IMR-90 (cell line): ENCODE results near the gene PKD1. TPM values are rescaled to one million over a fixed set of nuclear protein-coding genes. Genes with fewer than 3 reads are reported as not detected.

Experiments
- ATAC-seq: fragments of 200-7000 bp; cut with Tn5 transposase; 2 replicates; pipeline ENCODE4 v1.9.1; 2020; ENCODE audit warnings: low read depth, mild to moderate bottlenecking, moderate library complexity
- BruUV-seq: library from RNA; stranded (reverse); fragments of 400-500 nt; replicated peaks from 2 replicates; lab custom pipeline; 2021; lab: Mats Ljungman, UMichigan
- CTCF ChIA-PET: fragments of 300-600 bp; formaldehyde crosslinking; extraction: SDS; loops from one replicate; lab custom pipeline; 2021; ENCODE audit warnings: antibody characterized with exemption; lab: Yijun Ruan, JAX
- POLR2A ChIA-PET: fragments of 300-600 bp; sonication (Branson Sonifier 250); formaldehyde crosslinking; loops from one replicate; lab custom pipeline; 2022; ENCODE audit warnings: antibody characterized with exemption; ENCODE audit not compliant: unreplicated experiment; lab: Charles Lee
- DNase-seq: peaks from one replicate; pipeline ENCODE4 v3.0.0; 2013
- H2AFZ ChIP-seq: replicated peaks from 2 replicates; pipeline ENCODE3; 2013; ENCODE audit warnings: low read length, mild to moderate bottlenecking; ENCODE audit not compliant: poor library complexity
- H2AK5ac ChIP-seq: 2 replicates; pipeline ENCODE4 v1.6.1; 2013; ENCODE audit warnings: low read depth, low read length, inconsistent platforms
- H2AK9ac ChIP-seq: replicated peaks from 2 replicates; pipeline ENCODE3; 2013; ENCODE audit warnings: mild to moderate bottlenecking, low read depth, low read length, moderate library complexity; ENCODE audit not compliant: poor library complexity
- H2BK120ac ChIP-seq: 2 replicates; pipeline ENCODE4 v1.6.1; 2013; ENCODE audit warnings: low read depth, low read length, inconsistent platforms
- H2BK15ac ChIP-seq: 3 replicates; pipeline ENCODE4 v1.6.1; 2013; ENCODE audit warnings: low read depth, low read length, inconsistent platforms
- H2BK20ac ChIP-seq: 2 replicates; pipeline ENCODE4 v1.6.1; 2013; ENCODE audit warnings: low read depth, mild to moderate bottlenecking, inconsistent platforms, low read length, moderate library complexity
- H2BK5ac ChIP-seq: 2 replicates; pipeline ENCODE4 v1.6.1; 2013; ENCODE audit warnings: mild to moderate bottlenecking, low read depth, low read length, inconsistent platforms; ENCODE audit not compliant: poor library complexity, severe bottlenecking
- H3K14ac ChIP-seq: replicated peaks from 2 replicates; pipeline ENCODE4 v1.6.1; 2013; ENCODE audit warnings: low read depth, low read length, inconsistent platforms
- H3K18ac ChIP-seq: 2 replicates; pipeline ENCODE4 v1.6.1; 2013; ENCODE audit warnings: low read depth, low read length, control low read depth
- H3K23ac ChIP-seq: 2 replicates; pipeline ENCODE4 v1.6.1; 2013; ENCODE audit warnings: low read depth, low read length, inconsistent platforms
- H3K27ac ChIP-seq: 2 replicates; pipeline ENCODE4 v1.5.1; 2013; ENCODE audit warnings: mild to moderate bottlenecking, control low read depth, low read length; ENCODE audit not compliant: insufficient read depth
- H3K27me3 ChIP-seq: 2 replicates; pipeline ENCODE4 v1.6.1; 2013; ENCODE audit warnings: low read length; ENCODE audit not compliant: control insufficient read depth, insufficient read depth
- H3K36me3 ChIP-seq: 2 replicates; pipeline ENCODE4 v1.6.1; 2013; ENCODE audit warnings: low read length, mixed read lengths; ENCODE audit not compliant: control insufficient read depth, insufficient read depth
- H3K4ac ChIP-seq: 2 replicates; pipeline ENCODE4 v1.6.1; 2013; ENCODE audit warnings: low read depth, low read length, inconsistent platforms
- H3K4me1 ChIP-seq: 2 replicates; pipeline ENCODE4 v1.6.1; 2013; ENCODE audit warnings: low read length, mixed read lengths; ENCODE audit not compliant: control insufficient read depth, insufficient read depth
- H3K4me2 ChIP-seq: 2 replicates; pipeline ENCODE4 v1.6.1; 2013; ENCODE audit warnings: low read depth, mild to moderate bottlenecking, control low read depth, low read length, moderate library complexity
- H3K4me3 ChIP-seq: 2 replicates; pipeline ENCODE4 v1.5.1; 2013; ENCODE audit warnings: low read depth, mild to moderate bottlenecking, control low read depth, low read length, moderate library complexity; ENCODE audit not compliant: insufficient read depth
- H3K56ac ChIP-seq: 2 replicates; pipeline ENCODE4 v1.6.1; 2013; ENCODE audit warnings: low read length, inconsistent platforms; ENCODE audit not compliant: insufficient read depth; ENCODE audit errors: extremely low read depth
- H3K79me1 ChIP-seq, 2 experiments: 2 replicates each; pipeline ENCODE4 v1.6.1; 2013; ENCODE audit warnings: low read length in 2 of 2, inconsistent platforms in 1 of 2, low read depth in 1 of 2
- H3K9ac ChIP-seq: 2 replicates; pipeline ENCODE4 v1.6.1; 2013; ENCODE audit warnings: low read depth, low read length, control low read depth
- H3K9me1 ChIP-seq: 2 replicates; pipeline ENCODE4 v1.6.1; 2013; ENCODE audit warnings: low read length, inconsistent platforms; ENCODE audit not compliant: insufficient read depth
- H3K9me3 ChIP-seq: 2 replicates; pipeline ENCODE4 v1.6.1; 2013; ENCODE audit warnings: low read length; ENCODE audit not compliant: control insufficient read depth, insufficient read depth
- H4K20me1 ChIP-seq: 2 replicates; pipeline ENCODE4 v1.6.1; 2013; ENCODE audit warnings: low read length, inconsistent platforms; ENCODE audit not compliant: insufficient read depth
- H4K5ac ChIP-seq: 2 replicates; pipeline ENCODE4 v1.6.1; 2013; ENCODE audit warnings: mild to moderate bottlenecking, low read depth, low read length, control low read depth
- H4K8ac ChIP-seq, 2 experiments: 2 replicates each; pipeline ENCODE4 v1.6.1; 2013; ENCODE audit warnings: low read depth in 2 of 2, low read length in 2 of 2, control low read depth in 1 of 2, inconsistent platforms in 1 of 2
- H4K91ac ChIP-seq: 2 replicates; pipeline ENCODE4 v1.6.1; 2013; ENCODE audit warnings: low read depth, low read length, inconsistent platforms; ENCODE audit not compliant: insufficient read depth
- RFX5 ChIP-seq: IDR thresholded peaks from 2 replicates; pipeline ENCODE4 v1.8.0; 2012; ENCODE audit warnings: low read depth, mild to moderate bottlenecking, low read length, moderate library complexity
- WGBS, 2 experiments: methylation state at CpG; one replicate each; pipeline versions ENCODE4 v1.1.5 to v1.1.7; 2013; ENCODE audit warnings: missing lambda C conversion rate in 2 of 2; ENCODE audit not compliant: insufficient read length in 1 of 2; ENCODE audit errors: extremely low coverage in 2 of 2; 5-methylcytosine and 5-hydroxymethylcytosine counted together
- dilution Hi-C: fragments of 300-500 bp; cut with HindIII; formaldehyde crosslinking; loops from one replicate; pipeline ENCODE4 v1.14.3; 2018; ENCODE audit warnings: low sequenced_read_pairs; ENCODE audit not compliant: unreplicated experiment
- in situ Hi-C: fragments of 300-500 bp; cut with MboI; formaldehyde crosslinking; loops from 3 replicates; pipeline ENCODE4 v1.14.3; 2019; ENCODE audit warnings: low sequenced_read_pairs, inconsistent platforms, mixed read lengths
- intact Hi-C: fragments of 100-400 bp; cut with micrococcal nuclease; formaldehyde crosslinking; loops from 2 replicates; pipeline ENCODE4 v1.10.0; 2022
- polyA plus RNA-seq, 3 experiments: library from polyadenylated mRNA; depleted of rRNA; stranded (reverse); fragments of >200 nt; gene quantifications; 2 replicates each; pipeline ENCODE4 v1.2.3, GENCODE V29; 2012; ENCODE audit warnings: low replicate concordance in 1 of 3
- total RNA-seq: library from RNA; depleted of rRNA; stranded (reverse); fragments of >200 nt; gene quantifications from 2 replicates; pipeline ENCODE4 v1.2.3, GENCODE V29; 2012

Gene PKD1
- total and polyA plus RNA-seq, 2 of the 4 experiments (the other 2 are of a cell fraction): 7.9 to 97.3 TPM

- Histone ChIP-seq H2BK15ac (no peak overlapping the region), H3K27ac (no peak overlapping the region), H3K14ac (no peak overlapping the region), H3K9me3 (no peaks in the 10 kb centered on the region), H3K4ac (no peak overlapping the region), H2AFZ (peak overlapping the region; percentile 91), H3K9ac (no peak overlapping the region), H3K4me1 (peaks cover 31% of the 10 kb centered on the region), H3K56ac (no peak overlapping the region), H3K79me1 (peaks cover 11 to 38% of the 10 kb centered on the region in 2 experiments; a peak in 3 of 4 replicates), H3K4me3 (no peak overlapping the region), H2BK20ac (no peak overlapping the region), H3K18ac (no peak overlapping the region), H4K20me1 (peaks cover 47% of the 10 kb centered on the region), H4K5ac (no peak overlapping the region), H2BK120ac (no peak overlapping the region; the same call in 1 of the 2 replicates), H3K23ac (no peak overlapping the region), H2AK9ac (peak overlapping the region; percentile 31), H3K27me3 (no peaks in the 10 kb centered on the region), H2BK5ac (no peak overlapping the region), H4K8ac (no peak overlapping the region), H4K91ac (no peak overlapping the region), H3K4me2 (no peak overlapping the region), H3K36me3 (peaks cover 10% of the 10 kb centered on the region), H2AK5ac (no peak overlapping the region), H3K9me1 (peaks cover 10% of the 10 kb centered on the region)
- BruUV-seq: no TSS peak
- dilution Hi-C loops: no loop called here
- intact Hi-C loops: no loop called here
- CTCF ChIA-PET: interaction anchor here (0.8 kb wide), 1 partner anchor 115 kb away, joined by 3 read pairs; no protein-coding TSS in a partner anchor
- in situ Hi-C loops: no loop called here
- 57% methylated on average over 5 of the region's 6 CpGs; no CpG with 5 or more reads in 1 of the 2 experiments for WGBS, 2 experiments
- no peak for DNase-seq
- POLR2A ChIA-PET: interaction anchor here (1.2 kb wide), 1 partner anchor 12 kb away, joined by 3 read pairs; the partner anchor contains the start of gene PKD1
- no peak for TF ChIP-seq RFX5
- ATAC-seq: no peak
Measured at GRCh38 chr16:2147378-2147777, 11.7 kb upstream of the PKD1 start.
